Measurements from ENCODE around the gene VAC14. TPM values are rescaled to one million over a fixed set of nuclear protein-coding genes. Genes with fewer than 3 reads are reported as not detected.
A peak's percentile ranks its signal among the peaks of the same experiment; 100 is the strongest.

Gene VAC14
- total RNA-seq, 1 donor from 2014 or later = 21.0 TPM

DNA sequence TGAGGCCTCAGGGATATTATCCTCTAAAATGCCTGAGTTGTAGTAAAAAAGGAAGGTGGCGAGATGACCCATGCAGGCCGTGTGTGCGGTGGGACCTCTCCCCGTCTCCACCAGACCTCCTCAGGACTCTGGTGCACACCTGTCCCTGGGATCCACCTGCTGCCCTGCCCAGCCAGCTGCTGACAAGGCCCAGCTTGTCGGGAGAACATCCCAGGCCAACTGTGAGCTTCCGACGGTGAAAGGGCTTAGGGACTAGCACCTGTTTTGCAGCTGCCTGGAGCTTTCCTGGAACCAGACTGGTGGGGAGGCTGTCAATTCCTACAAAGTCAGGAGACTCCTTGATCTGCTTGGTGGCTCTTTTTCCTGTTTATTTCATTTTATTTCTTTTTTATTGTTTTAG, 143.0 kb downstream of the VAC14 start:
- intact Hi-C loops (cut with micrococcal nuclease) = no loop called here
- H3K36me3 ChIP-seq = peaks cover 7% of the 10 kb centered on the region
- peaks cover 22% of the 10 kb centered on the region for H3K4me1 ChIP-seq
- DNase-seq = no peak
- no peak overlapping the region for H3K27ac ChIP-seq (replicated peaks)
- no peaks in the 10 kb centered on the region for H3K27me3 ChIP-seq (ENCODE audit: low read depth)
- no peaks in the 10 kb centered on the region for H3K9me3 ChIP-seq (replicated peaks)
- H3K4me3 ChIP-seq = no peak overlapping the region
- TF ChIP-seq CTCF (IDR thresholded peaks at IDR 0.05; ENCODE audit: borderline replicate concordance) = no peak

DNA sequence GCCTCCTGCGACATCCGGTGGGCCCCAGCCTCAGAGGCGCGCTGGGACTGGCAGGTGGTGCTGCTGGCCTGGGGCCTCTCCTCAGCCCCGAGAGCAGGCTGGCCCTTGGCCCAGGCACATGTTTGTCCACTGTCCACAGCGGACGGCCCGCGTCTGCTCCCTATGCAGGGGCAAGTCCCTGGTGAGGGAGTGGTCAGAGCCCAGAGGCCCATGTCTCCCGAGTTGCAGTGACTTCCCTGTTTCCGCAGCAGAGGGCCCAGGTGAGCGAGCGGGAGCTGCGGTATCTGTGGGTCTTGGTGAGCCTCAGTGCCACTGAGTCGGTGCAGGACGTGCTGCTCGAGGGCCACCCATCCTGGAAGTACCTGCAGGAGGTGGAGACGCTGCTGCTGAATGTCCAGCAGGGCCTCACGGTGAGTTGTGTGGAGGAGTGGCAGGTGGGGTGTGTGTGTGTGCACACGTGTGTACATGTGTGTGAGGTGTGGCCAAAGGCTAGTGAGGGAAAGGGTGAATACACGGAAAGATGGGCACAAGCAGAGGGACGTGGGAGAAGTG, 144.2 kb downstream of the VAC14 start:
- Histone ChIP-seq H3K4me1 (peaks cover 11% of the 10 kb centered on the region), H3K27me3 (ENCODE audit: low read depth) (no peaks in the 10 kb centered on the region), H3K36me3 (peaks cover under 1% of the 10 kb centered on the region), H3K4me3 (no peak overlapping the region), H3K27ac (replicated peaks) (no peak overlapping the region), H3K9me3 (replicated peaks) (no peaks in the 10 kb centered on the region)
- DNase-seq = no peak
- no peak for TF ChIP-seq CTCF (IDR thresholded peaks at IDR 0.05; ENCODE audit: borderline replicate concordance)
- intact Hi-C loops (cut with micrococcal nuclease) = no loop called here

DNA sequence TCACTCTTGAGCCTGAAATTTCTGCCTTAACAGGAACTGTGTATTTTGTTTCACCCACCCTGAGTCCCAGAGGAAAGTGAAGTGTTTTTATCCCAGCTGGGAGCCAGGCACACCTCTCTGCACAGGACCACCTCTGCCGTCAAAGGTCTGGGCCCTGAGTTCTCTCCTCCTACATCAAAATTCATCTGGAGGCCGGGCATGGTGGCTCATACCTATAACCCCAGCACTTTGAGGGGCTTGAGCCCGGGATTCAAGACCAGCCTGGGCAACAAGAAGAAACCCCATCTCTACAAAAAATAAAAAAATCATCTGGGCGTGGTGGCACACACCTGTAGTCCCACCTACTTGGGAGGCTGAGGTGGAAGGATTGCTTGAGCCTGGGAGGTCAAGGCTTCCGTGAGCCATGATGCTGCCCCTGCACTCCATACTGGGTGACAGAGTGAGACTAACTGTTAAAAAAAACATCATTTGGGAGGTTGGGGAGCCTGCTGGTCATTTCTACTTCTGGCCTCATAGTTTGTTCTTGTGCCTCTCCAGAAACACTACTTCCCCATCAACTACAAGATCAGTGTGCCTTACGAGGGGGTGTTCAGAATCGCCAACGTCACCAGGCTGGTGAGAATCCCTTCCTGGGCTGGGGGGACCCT, 144.8 kb downstream of the VAC14 start:
- peaks cover 10% of the 10 kb centered on the region for H3K4me1 ChIP-seq
- H3K4me3 ChIP-seq = no peak overlapping the region
- H3K9me3 ChIP-seq (replicated peaks) = no peaks in the 10 kb centered on the region
- no peaks in the 10 kb centered on the region for H3K27me3 ChIP-seq (ENCODE audit: low read depth)
- H3K36me3 ChIP-seq = no peaks in the 10 kb centered on the region
- no peak for TF ChIP-seq CTCF (IDR thresholded peaks at IDR 0.05; ENCODE audit: borderline replicate concordance)
- H3K27ac ChIP-seq (replicated peaks) = no peak overlapping the region
- intact Hi-C loops (cut with micrococcal nuclease) = no loop called here
- no peak for DNase-seq

DNA sequence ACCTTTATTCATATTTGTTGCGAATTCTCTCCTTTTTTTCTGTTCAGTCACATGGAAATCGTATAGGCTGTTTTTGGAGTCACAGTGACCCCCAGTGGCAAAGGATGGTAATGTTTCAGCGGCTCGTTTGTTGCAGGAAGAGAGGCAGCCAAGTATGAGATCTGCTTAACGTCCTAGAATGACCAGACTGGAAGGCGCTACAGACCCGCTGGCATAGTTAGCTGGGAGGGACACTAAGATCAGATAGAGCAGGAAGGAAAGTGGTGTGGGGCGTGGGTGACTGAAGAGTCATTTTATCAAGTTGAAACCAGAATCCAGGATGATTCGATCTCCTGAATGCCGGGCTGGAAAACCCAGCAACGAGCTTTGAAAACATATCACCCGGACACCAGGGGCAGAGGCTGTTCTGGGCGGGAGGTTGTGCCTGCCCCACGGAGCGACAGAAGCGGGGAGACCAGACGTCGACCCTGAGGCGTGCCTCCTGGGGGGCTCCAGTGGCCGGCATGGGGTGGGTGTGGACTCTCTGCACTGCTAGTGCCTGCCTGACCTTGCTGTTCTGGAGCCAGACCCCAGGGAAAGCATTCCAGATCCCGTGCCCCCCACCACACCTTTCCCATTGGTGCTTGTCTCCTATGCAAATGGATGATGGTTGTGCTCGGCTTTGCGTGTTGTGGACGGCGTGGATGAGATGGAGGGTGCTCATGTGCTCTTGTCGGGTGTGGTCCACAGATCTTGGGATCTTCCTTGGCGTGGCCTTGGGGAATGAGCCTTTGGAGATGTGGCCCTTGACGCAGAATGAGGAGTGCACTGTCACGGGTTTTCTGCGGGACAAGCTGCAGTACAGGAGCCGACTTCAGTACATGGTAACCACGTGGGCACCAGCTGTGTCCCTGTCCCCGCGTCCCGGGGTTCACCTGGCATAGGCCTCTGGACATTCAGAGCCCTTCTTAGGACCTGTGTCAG, 146.9 kb downstream of the VAC14 start:
- H3K4me3 ChIP-seq = peak overlapping the region; percentile 58
- peak; percentile 79 for DNase-seq

More for the DNA sequence above, 146.9 kb downstream of the VAC14 start:
- intact Hi-C loops (cut with micrococcal nuclease) = loop anchor here (5.0 kb wide), 1 partner anchor 127 kb away; no protein-coding TSS in a partner anchor
- peak overlapping the region; percentile 61 for H3K27ac ChIP-seq (replicated peaks)
- peaks cover 10% of the 10 kb centered on the region for H3K4me1 ChIP-seq
- H3K9me3 ChIP-seq (replicated peaks) = no peaks in the 10 kb centered on the region
- no peaks in the 10 kb centered on the region for H3K27me3 ChIP-seq (ENCODE audit: low read depth)
- TF ChIP-seq CTCF (IDR thresholded peaks at IDR 0.05; ENCODE audit: borderline replicate concordance) = peak; percentile 94
- no peaks in the 10 kb centered on the region for H3K36me3 ChIP-seq
